Stimulated activated naive B cell treated with anti-CD40 and anti-IgM and Interleukin-4, amounts not matched to agents 10 μg/mL and 1 μg/mL and 100 μg/mL, for 72 hours (primary cell): ENCODE measurements around the gene SLC8B1.
"Not testable (repeated sequence)": the region's sequence is repeated elsewhere in the genome, so short reads cannot be mapped to it uniquely, and the experiment has no call there.

Experiments
- ATAC-seq, 2 donors: fragments of 150-1000 bp; cut with Tn5 transposase; replicated peaks; 2 replicates each; pipeline ENCODE4 v1.10.0; 2021; ENCODE audit warnings: moderate library complexity in 1 of 2
- DNase-seq: peaks from one replicate; pipeline ENCODE4 v3.0.0; 2021
- H3K27ac Mint-ChIP-seq: one replicate; pipeline ENCODE4 v1.8.0; 2022; ENCODE audit warnings: mild to moderate bottlenecking, mixed read lengths
- H3K27me3 Mint-ChIP-seq, 2 donors: one replicate each; pipeline ENCODE4 v1.8.0; 2022; ENCODE audit warnings: mixed read lengths in 2 of 2
- H3K36me3 Mint-ChIP-seq, 2 donors: one replicate each; pipeline ENCODE4 v1.8.0; 2022; ENCODE audit warnings: mixed read lengths in 2 of 2, mild to moderate bottlenecking in 1 of 2
- H3K4me1 Mint-ChIP-seq, 2 donors: one replicate each; pipeline ENCODE4 v1.8.0; 2022; ENCODE audit warnings: mixed read lengths in 2 of 2, mild to moderate bottlenecking in 1 of 2
- H3K4me3 Mint-ChIP-seq, 2 donors: one replicate each; pipeline ENCODE4 v1.8.0; 2022; ENCODE audit warnings: mild to moderate bottlenecking in 2 of 2, mixed read lengths in 2 of 2, moderate library complexity in 1 of 2
- H3K9me3 Mint-ChIP-seq, 2 donors: one replicate each; pipeline ENCODE4 v1.8.0; 2022; ENCODE audit warnings: mixed read lengths in 2 of 2, mild to moderate bottlenecking in 1 of 2

SLC8B1 gene

GRCh38 chr12:113365639-113366395, 30.9 kb upstream of the SLC8B1 start:
- no peaks in the 10 kb centered on the region for H3K27me3 Mint-ChIP-seq
- H3K27ac Mint-ChIP-seq, result no peak overlapping the region
- peaks cover 42 to 44% of the 10 kb centered on the region in 2 donors for H3K36me3 Mint-ChIP-seq
- no peak overlapping the region for H3K4me3 Mint-ChIP-seq
- DNase-seq (no peak), ATAC-seq (no peak)
- peaks cover 7 to 8% of the 10 kb centered on the region in 2 donors for H3K4me1 Mint-ChIP-seq
- H3K9me3 Mint-ChIP-seq, result no peaks in the 10 kb centered on the region

- DNase-seq, result no peak
- Mint-ChIP-seq H3K27me3 (no peaks in the 10 kb centered on the region), H3K9me3 (no peaks in the 10 kb centered on the region), H3K27ac (no peak overlapping the region), H3K36me3 (peaks cover 42 to 45% of the 10 kb centered on the region in 2 donors), H3K4me1 (peaks cover 11 to 15% of the 10 kb centered on the region in 2 donors), H3K4me3 (no peak overlapping the region)
- ATAC-seq, result no peak
Measured at GRCh38 chr12:113364698-113365097, 29.8 kb upstream of the SLC8B1 start.

GRCh38 chr12:113361574-113362370, 26.9 kb upstream of the SLC8B1 start:
- DNase-seq, result no peak
- no peaks in the 10 kb centered on the region for H3K9me3 Mint-ChIP-seq
- peak overlapping the region; percentile 11 for H3K27ac Mint-ChIP-seq

GRCh38 chr12:113359939-113360748, 25.2 kb upstream of the SLC8B1 start:
- peak overlapping the region; percentile 91 for H3K27ac Mint-ChIP-seq
- peaks cover 19 to 24% of the 10 kb centered on the region in 2 donors for H3K36me3 Mint-ChIP-seq
- DNase-seq (peak; percentile 1), ATAC-seq (no peak)
- H3K9me3 Mint-ChIP-seq, result no peaks in the 10 kb centered on the region
- peaks cover 18 to 23% of the 10 kb centered on the region in 2 donors for H3K4me1 Mint-ChIP-seq
- H3K4me3 Mint-ChIP-seq, result peak overlapping the region; percentile 84 to 92
- H3K27me3 Mint-ChIP-seq, result peaks cover 0 to 3% of the 10 kb centered on the region in 2 donors

More at GRCh38 chr12:113361574-113362370, 26.9 kb upstream of the SLC8B1 start:
- Mint-ChIP-seq H3K4me1 (peaks cover 18 to 24% of the 10 kb centered on the region in 2 donors), H3K27me3 (no peaks in the 10 kb centered on the region), H3K4me3 (no peak overlapping the region), H3K36me3 (peaks cover 31 to 32% of the 10 kb centered on the region in 2 donors)
- ATAC-seq, result no peak

GRCh38 chr12:113359133-113359938, 24.4 kb upstream of the SLC8B1 start:
- Mint-ChIP-seq H3K9me3 (no peaks in the 10 kb centered on the region), H3K27me3 (peaks cover 0 to 3% of the 10 kb centered on the region in 2 donors), H3K36me3 (peaks cover 11 to 16% of the 10 kb centered on the region in 2 donors), H3K27ac (peak overlapping the region; percentile 91), H3K4me3 (peak overlapping the region; percentile 84 to 92), H3K4me1 (peaks cover 18 to 20% of the 10 kb centered on the region in 2 donors)
- ATAC-seq, result peak; percentile 11 to 18
- peak; percentile 18 for DNase-seq

GRCh38 chr12:113358381-113359132, 23.6 kb upstream of the SLC8B1 start, which contains the start of gene PLBD2:
Gene PLBD2, plus strand, starts transcription at chr12:113358587. Its CDS starts 14 bp downstream, at chr12:113358601.
- no peaks in the 10 kb centered on the region for H3K9me3 Mint-ChIP-seq
- H3K4me3 Mint-ChIP-seq, result peak within 1 kb of the TSS; percentile 84 to 92
- H3K4me1 Mint-ChIP-seq, result peaks cover 18 to 20% of the 10 kb centered on the region in 2 donors
- peaks cover 6 to 9% of the 10 kb centered on the region in 2 donors for H3K36me3 Mint-ChIP-seq
- DNase-seq (peak; percentile 92), ATAC-seq (peak; percentile 91 to 93)
- H3K27ac Mint-ChIP-seq, result peak within 1 kb of the TSS; percentile 91
- H3K27me3 Mint-ChIP-seq, result peaks cover 0 to 3% of the 10 kb centered on the region in 2 donors

- H3K4me1 Mint-ChIP-seq, H3K27ac Mint-ChIP-seq, ATAC-seq, H3K9me3 Mint-ChIP-seq, H3K36me3 Mint-ChIP-seq, DNase-seq, H3K4me3 Mint-ChIP-seq: not testable (repeated sequence)
- H3K27me3 Mint-ChIP-seq, result peaks cover 10 to 18% of the 10 kb centered on the region in 2 donors
Measured at GRCh38 chr12:113354192-113354591, 19.3 kb upstream of the SLC8B1 start.

- DNase-seq (no peak), ATAC-seq (no peak)
- no peak overlapping the region for H3K4me3 Mint-ChIP-seq
- H3K4me1 Mint-ChIP-seq, result peaks cover 0 to 1% of the 10 kb centered on the region in 2 donors
- H3K36me3 Mint-ChIP-seq, result no peaks in the 10 kb centered on the region
- no peaks in the 10 kb centered on the region for H3K9me3 Mint-ChIP-seq
- no peak overlapping the region for H3K27ac Mint-ChIP-seq
- H3K27me3 Mint-ChIP-seq, result peaks cover 20% of the 10 kb centered on the region in 2 donors
Measured at GRCh38 chr12:113351089-113351488, 16.2 kb upstream of the SLC8B1 start.

- H3K36me3 Mint-ChIP-seq, result no peaks in the 10 kb centered on the region
- H3K27ac Mint-ChIP-seq, result no peak overlapping the region
- peaks cover 0 to 1% of the 10 kb centered on the region in 2 donors for H3K4me1 Mint-ChIP-seq
- no peaks in the 10 kb centered on the region for H3K9me3 Mint-ChIP-seq
- DNase-seq (no peak), ATAC-seq (no peak)
- no peak overlapping the region for H3K4me3 Mint-ChIP-seq
- H3K27me3 Mint-ChIP-seq, result peaks cover 20% of the 10 kb centered on the region in 2 donors
Measured at GRCh38 chr12:113348849-113349536, 14.1 kb upstream of the SLC8B1 start.

GRCh38 chr12:113347892-113348291, 13.0 kb upstream of the SLC8B1 start:
- no peak for DNase-seq
- no peaks in the 10 kb centered on the region for H3K36me3 Mint-ChIP-seq
- H3K9me3 Mint-ChIP-seq, result no peaks in the 10 kb centered on the region
- no peak overlapping the region for H3K27ac Mint-ChIP-seq
- ATAC-seq, result no peak
- H3K4me1 Mint-ChIP-seq, result peaks cover 0 to 1% of the 10 kb centered on the region in 2 donors
- no peak overlapping the region for H3K4me3 Mint-ChIP-seq
- peaks cover 20% of the 10 kb centered on the region in 2 donors for H3K27me3 Mint-ChIP-seq

GRCh38 chr12:113347107-113347506, 12.2 kb upstream of the SLC8B1 start:
- ATAC-seq, result no peak
- no peak for DNase-seq
- Mint-ChIP-seq H3K4me1 (peaks cover 0 to under 1% of the 10 kb centered on the region in 2 donors), H3K27ac (no peak overlapping the region), H3K27me3 (peaks cover 14 to 15% of the 10 kb centered on the region in 2 donors), H3K9me3 (no peaks in the 10 kb centered on the region), H3K36me3 (no peaks in the 10 kb centered on the region), H3K4me3 (no peak overlapping the region)

- Mint-ChIP-seq H3K36me3 (no peaks in the 10 kb centered on the region), H3K4me1 (peaks cover 3 to 8% of the 10 kb centered on the region in 2 donors), H3K4me3 (no peak overlapping the region), H3K9me3 (no peaks in the 10 kb centered on the region), H3K27ac (no peak overlapping the region), H3K27me3 (peaks cover 14 to 15% of the 10 kb centered on the region in 2 donors)
- DNase-seq (no peak), ATAC-seq (no peak)
Measured at GRCh38 chr12:113346353-113346752, 11.4 kb upstream of the SLC8B1 start.
